ENCODE measurements around the gene PURB.

The PURB gene

DNA sequence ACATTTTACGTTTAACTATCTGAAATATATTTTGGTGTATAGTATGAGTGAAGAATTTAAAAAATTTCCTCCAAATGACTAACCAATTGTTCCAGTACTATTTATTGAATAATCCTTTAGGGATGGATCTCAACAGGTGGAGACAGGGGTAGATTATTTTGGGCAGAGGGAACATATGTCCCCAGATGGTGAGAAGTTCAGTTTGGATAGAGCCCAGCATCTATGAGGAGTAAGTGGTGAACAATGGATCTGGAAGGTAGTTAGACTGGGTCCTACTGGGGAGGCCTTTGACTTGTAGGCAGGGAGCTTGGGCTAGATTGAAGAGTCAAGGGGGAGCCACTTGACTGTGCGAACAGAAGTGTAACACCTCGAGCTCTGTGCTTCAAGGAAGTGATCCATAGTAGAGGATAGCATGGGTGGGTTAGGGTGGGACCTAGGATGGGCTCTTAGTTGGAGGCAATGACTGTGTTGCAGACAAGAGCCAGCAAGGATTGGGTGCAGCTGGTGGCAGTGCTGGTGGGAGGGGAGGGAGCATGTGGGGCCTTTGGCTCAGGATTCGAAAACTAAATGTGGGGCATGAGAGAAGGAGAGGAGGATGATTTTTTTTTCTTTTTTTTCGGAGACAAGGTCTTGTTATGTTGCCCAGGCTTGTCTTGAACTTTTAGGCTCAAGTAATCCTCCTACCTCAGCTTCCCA lies 3.9 kb upstream of the PURB start:
- TF ChIP-seq, protein P1, sequence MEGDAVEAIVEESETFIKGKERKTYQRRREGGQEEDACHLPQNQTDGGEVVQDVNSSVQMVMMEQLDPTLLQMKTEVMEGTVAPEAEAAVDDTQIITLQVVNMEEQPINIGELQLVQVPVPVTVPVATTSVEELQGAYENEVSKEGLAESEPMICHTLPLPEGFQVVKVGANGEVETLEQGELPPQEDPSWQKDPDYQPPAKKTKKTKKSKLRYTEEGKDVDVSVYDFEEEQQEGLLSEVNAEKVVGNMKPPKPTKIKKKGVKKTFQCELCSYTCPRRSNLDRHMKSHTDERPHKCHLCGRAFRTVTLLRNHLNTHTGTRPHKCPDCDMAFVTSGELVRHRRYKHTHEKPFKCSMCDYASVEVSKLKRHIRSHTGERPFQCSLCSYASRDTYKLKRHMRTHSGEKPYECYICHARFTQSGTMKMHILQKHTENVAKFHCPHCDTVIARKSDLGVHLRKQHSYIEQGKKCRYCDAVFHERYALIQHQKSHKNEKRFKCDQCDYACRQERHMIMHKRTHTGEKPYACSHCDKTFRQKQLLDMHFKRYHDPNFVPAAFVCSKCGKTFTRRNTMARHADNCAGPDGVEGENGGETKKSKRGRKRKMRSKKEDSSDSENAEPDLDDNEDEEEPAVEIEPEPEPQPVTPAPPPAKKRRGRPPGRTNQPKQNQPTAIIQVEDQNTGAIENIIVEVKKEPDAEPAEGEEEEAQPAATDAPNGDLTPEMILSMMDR (IDR thresholded peaks at IDR 0.05): no peak

DNA sequence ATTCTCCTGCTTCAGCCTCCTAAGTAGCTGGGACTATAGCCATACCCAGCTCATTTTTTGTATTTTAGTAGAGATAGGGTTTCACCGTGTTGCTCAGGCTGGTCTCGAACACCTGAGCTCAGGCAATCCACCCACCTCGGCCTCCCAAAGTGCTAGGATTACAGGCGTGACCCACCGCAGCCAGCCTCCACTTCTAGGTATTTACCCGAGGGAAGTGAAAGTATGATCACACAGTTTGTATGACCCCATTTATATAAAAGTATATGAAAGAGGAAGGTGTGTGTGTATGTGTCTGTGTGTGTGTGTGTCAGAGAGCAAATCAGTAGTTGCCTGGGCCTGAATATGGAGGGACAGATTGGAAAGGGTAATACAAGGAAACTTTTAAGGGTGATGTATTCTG lies 2.0 kb upstream of the PURB start:
- TF ChIP-seq, protein P1 (IDR thresholded peaks at IDR 0.05): no peak

- TF ChIP-seq, protein P1 (IDR thresholded peaks at IDR 0.05): no peak
Observed at GRCh38 chr7:44884621-44885393, 523 bp downstream of the PURB start.

DNA sequence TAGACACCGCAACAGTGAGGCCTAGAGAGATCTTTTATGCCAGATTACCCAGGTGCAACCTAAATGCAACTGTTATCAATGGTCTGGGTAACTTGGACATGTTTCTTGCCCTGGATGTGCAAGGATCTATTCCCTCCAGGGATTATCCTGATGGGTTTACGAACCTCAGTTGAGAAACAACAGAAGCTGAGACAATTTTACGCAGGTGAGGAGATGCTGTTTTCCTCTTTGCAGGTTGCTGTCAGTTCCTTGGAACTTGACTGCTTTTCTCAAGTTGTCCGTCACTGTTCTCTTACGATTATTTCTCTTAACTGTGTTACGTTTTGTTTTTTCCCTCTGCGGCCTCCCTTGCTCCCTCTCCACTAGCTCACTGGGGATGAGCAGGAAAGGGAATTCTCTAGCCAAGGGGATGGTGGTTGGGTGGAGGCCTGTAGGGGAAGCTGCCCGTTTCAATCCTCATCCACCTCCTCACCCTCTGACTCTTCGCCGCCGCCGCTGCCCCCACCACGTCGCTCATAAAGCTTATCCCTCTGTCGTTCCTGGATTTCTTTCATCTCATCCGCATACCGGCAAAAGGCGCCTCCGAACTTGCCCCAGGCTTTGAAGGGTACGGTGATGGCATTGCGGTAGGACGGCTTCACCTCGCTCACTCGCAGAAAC lies 1.2 kb downstream of the PURB start:
- TF ChIP-seq, protein P1 (IDR thresholded peaks at IDR 0.05): no peak

DNA sequence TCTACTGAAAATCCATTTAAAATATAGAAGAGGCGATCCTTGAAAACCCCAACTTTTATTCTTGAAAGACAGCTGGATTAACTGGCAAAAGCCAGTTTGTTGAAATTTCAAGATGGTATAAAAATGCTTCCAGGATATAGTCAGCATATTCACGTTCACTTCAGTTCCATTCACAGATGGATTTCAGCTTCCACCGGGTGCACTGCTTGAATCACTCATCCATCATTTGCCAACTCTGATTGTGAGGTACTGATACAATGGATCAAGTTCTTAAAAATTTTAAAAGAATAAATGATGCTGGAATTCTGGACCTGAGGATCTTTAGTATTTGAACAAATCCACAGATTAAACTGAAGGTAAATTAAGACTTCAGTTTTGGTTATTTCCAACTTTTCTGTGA lies 2.4 kb downstream of the PURB start:
- TF ChIP-seq, protein P1 (IDR thresholded peaks at IDR 0.05): no peak

GRCh38 chr7:44881610-44882009 lies 3.7 kb downstream of the PURB start:
- TF ChIP-seq, protein P1 (IDR thresholded peaks at IDR 0.05): no peak

- TF ChIP-seq, protein P1 (IDR thresholded peaks at IDR 0.05): no peak
Observed at GRCh38 chr7:44881066-44881600, 4.2 kb downstream of the PURB start.
